Measurements from ENCODE around the gene ABCD1.

Gene ABCD1

GRCh38 chrX:153724252-153725038 is at the start of gene ABCD1, which contains the start of gene BCAP31:
ABCD1 (plus strand) TSS chrX:153724856; CDS start chrX:153725267, 411 bp downstream.
BCAP31 (minus strand) TSS chrX:153724387; CDS start chrX:153723244, 1,143 bp downstream.
- TF ChIP-seq, protein P1, sequence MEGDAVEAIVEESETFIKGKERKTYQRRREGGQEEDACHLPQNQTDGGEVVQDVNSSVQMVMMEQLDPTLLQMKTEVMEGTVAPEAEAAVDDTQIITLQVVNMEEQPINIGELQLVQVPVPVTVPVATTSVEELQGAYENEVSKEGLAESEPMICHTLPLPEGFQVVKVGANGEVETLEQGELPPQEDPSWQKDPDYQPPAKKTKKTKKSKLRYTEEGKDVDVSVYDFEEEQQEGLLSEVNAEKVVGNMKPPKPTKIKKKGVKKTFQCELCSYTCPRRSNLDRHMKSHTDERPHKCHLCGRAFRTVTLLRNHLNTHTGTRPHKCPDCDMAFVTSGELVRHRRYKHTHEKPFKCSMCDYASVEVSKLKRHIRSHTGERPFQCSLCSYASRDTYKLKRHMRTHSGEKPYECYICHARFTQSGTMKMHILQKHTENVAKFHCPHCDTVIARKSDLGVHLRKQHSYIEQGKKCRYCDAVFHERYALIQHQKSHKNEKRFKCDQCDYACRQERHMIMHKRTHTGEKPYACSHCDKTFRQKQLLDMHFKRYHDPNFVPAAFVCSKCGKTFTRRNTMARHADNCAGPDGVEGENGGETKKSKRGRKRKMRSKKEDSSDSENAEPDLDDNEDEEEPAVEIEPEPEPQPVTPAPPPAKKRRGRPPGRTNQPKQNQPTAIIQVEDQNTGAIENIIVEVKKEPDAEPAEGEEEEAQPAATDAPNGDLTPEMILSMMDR (IDR thresholded peaks at IDR 0.05), result no peak

DNA sequence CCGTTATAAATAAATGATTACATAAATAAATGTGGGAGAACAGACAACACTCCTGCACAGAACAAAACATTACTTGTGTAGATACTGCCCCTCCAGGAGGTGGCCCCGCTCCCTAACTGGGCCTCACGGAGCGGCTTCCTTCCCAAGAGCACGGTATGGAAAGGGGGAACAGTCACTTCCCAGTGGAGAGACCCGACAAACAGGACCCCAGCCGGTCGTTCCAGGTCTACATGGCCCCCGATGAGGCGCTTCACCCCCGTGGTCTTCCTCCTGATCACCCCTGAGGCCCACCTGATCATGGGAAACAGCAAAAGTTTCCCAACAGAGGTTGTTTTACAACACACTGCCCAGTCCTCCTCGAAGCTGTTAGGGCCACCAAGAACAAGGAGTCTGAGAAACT is 43.5 kb upstream of the ABCD1 start:
- TF ChIP-seq, protein P1 (IDR thresholded peaks at IDR 0.05), result no peak

DNA sequence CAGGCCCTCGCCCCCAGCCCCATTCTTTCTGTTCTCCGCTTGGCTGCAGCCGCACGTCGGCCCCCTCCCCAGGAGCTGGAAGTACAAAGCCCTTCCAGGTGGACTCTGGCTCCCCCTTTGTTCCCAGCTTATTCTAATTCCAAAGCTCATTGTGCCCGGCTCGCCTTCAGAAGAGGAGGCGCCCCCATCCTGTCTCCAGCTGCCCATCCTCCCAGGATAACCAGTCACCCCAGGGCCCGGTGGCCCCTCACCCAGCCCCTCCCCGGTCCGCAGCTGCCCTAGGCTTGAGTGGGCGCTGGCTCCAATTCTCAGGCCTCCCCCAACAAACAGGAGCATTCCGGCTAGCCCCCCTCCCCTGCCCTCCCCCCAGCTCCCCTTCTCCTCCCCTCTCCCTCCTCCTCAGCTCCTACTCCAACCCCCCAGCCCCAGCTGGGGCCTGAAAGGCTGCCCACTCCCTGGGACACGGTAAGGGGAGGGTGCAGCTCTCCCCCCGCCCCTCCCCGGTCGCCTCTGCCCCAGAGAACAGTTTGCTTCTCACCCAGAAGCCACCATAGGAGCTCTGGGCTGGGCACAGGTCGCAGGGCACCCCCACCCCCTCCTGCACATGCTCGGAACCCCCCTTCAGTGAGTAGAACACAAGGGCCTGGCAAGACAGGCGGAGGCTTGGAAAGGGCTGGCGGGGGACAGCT is 40.0 kb upstream of the ABCD1 start:
- TF ChIP-seq, protein P1 (IDR thresholded peaks at IDR 0.05), result no peak

- TF ChIP-seq, protein P1 (IDR thresholded peaks at IDR 0.05), result no peak
Measured at GRCh38 chrX:153685156-153685536, 39.5 kb upstream of the ABCD1 start.

GRCh38 chrX:153685751-153686696 is 38.6 kb upstream of the ABCD1 start:
- TF ChIP-seq, protein P1 (IDR thresholded peaks at IDR 0.05), result no peak

GRCh38 chrX:153686711-153687110 is 37.9 kb upstream of the ABCD1 start:
- TF ChIP-seq, protein P1 (IDR thresholded peaks at IDR 0.05), result no peak

All from LNCAP (cell line).